ENCODE results near the gene MALSU1. TPM values are rescaled to one million over a fixed set of nuclear protein-coding genes. Genes with fewer than 3 reads are reported as not detected.

MALSU1 gene
- total and polyA plus RNA-seq, 7 donors = 65.2 to 109 (median 89.2) TPM

DNA sequence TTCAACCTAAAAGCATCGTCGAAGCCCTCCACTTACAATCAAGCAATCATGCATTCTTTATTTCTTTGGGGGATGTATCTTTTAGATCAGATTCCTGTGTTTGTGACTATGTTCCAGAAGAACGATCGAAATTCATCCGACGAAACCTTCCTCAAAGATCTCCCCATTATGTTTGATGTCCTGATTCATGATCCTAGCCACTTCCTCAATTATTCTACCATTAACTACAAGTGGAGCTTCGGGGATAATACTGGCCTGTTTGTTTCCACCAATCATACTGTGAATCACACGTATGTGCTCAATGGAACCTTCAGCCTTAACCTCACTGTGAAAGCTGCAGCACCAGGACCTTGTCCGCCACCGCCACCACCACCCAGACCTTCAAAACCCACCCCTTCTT lies 38.8 kb upstream of the MALSU1 start:
- TF ChIP-seq, protein P1, sequence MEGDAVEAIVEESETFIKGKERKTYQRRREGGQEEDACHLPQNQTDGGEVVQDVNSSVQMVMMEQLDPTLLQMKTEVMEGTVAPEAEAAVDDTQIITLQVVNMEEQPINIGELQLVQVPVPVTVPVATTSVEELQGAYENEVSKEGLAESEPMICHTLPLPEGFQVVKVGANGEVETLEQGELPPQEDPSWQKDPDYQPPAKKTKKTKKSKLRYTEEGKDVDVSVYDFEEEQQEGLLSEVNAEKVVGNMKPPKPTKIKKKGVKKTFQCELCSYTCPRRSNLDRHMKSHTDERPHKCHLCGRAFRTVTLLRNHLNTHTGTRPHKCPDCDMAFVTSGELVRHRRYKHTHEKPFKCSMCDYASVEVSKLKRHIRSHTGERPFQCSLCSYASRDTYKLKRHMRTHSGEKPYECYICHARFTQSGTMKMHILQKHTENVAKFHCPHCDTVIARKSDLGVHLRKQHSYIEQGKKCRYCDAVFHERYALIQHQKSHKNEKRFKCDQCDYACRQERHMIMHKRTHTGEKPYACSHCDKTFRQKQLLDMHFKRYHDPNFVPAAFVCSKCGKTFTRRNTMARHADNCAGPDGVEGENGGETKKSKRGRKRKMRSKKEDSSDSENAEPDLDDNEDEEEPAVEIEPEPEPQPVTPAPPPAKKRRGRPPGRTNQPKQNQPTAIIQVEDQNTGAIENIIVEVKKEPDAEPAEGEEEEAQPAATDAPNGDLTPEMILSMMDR (IDR thresholded peaks at IDR 0.05) = no peak
- DNase-seq (no peak), ATAC-seq (no peak)
- no peaks in the 10 kb centered on the region for H3K27me3 ChIP-seq (ENCODE audit: insufficient read depth in 3 of 3, low read length in 2 of 3)
- H3K27ac ChIP-seq = no peak overlapping the region
- intact Hi-C loops (cut with DNase I) = no loop called here
- no peaks in the 10 kb centered on the region for H3K4me1 ChIP-seq
- no peaks in the 10 kb centered on the region for H3K9me3 ChIP-seq
- H3K4me3 ChIP-seq = no peak overlapping the region
- H3K36me3 ChIP-seq (ENCODE audit: insufficient read depth in 1 of 2, low read depth in 1 of 2) = peaks cover 0 to 6% of the 10 kb centered on the region in 2 donors
- 81 to 84% (median 82%) methylated on average over 10 of the region's 10 CpGs for WGBS, 3 donors

DNA sequence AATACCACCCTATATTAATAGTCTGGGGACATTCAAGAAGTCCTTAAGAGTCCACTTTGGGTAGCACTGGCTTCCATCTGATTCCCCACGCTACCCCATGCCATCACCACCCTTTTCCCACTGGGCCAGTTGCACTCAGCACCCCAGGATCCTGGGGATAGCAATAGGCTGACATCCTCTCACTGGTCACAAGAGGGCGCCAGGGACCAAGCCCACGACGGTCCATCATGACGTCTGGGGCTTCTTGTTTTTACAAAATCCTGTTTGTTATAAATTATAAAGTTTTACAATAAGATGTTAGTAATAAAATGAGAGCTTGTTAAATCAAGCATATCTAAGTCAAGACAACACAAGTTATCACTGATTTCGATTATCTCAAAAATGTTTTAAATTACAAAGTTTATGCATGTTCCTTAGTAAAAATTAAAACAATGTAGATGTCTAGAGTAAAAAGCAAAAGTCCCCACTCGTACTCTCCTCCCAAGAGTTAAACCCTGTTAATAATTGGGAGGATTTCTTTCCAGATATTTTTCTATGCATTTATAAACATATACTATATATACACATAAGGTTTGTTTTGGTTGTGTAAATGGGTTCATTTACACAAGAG lies 37.2 kb upstream of the MALSU1 start:
- no peaks in the 10 kb centered on the region for H3K9me3 ChIP-seq
- no peak overlapping the region for H3K4me3 ChIP-seq
- no peak overlapping the region for H3K27ac ChIP-seq
- H3K36me3 ChIP-seq (ENCODE audit: insufficient read depth in 1 of 2, low read depth in 1 of 2) = peaks cover 0 to 3% of the 10 kb centered on the region in 2 donors
- DNase-seq (peak; percentile 51 to 70), ATAC-seq (peak in 3 of 4 donors; percentile 46 to 79 (median 71))
- H3K4me1 ChIP-seq = no peaks in the 10 kb centered on the region
- WGBS, 3 donors = 5 to 8% (median 6%) methylated on average over 7 of the region's 7 CpGs
- TF ChIP-seq, protein P1 (IDR thresholded peaks at IDR 0.05) = peak; percentile 77
- intact Hi-C loops (cut with DNase I) = no loop called here
- no peaks in the 10 kb centered on the region for H3K27me3 ChIP-seq (ENCODE audit: insufficient read depth in 3 of 3, low read length in 2 of 3)

DNA sequence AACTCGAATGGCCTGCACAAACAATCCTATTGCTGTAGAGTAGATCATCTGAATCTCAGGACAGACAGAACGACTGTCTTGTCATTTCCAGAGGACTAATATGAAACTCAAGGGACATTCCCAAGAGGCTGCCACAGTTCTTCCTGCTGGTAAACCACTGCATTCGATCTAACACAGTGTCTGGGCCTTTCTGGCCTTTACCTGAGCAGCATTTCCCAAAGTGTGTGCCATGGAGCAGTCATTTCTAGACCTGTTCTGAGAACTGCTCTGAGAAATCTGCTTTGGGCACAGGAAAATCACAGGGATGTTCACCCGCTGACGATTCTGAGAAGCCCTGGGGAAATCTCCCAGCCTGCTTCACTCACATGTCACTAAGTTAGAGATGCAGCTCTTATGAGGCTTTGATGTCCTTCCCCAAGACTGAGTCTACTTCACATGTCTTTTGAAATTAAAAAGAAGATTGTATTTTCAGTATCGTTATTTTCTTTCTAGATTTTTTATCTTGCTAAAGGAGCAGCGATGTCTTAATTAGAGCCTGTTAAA lies 34.2 kb upstream of the MALSU1 start:
- 73 to 75% (median 75%) methylated on average over 7 of the region's 7 CpGs for WGBS, 3 donors
- H3K36me3 ChIP-seq (ENCODE audit: insufficient read depth in 1 of 2, low read depth in 1 of 2) = no peaks in the 10 kb centered on the region

DNA sequence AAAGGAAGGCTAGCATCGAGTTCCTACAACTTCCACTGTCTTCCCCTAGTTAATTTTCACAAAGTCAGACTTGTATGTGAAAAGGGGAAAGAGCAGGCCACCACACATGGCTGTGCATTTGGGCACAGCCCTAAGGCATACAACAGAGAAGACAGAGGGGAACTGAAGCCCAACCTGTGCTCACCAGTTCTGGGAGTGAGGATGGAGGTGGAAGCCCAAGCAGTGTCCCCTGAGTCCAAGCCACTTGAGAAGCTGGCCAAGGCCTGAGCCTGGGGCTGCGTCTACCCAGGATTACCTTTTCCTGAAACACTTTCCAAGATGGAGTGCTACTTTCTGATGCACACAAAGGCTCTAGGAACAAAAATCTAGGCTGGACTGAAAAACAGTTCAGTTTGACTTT lies 32.2 kb upstream of the MALSU1 start:
- TF ChIP-seq, protein P1 (IDR thresholded peaks at IDR 0.05) = no peak
- WGBS, 3 donors = 79 to 92% (median 91%) methylated on average over 2 of the region's 2 CpGs
- no peaks in the 10 kb centered on the region for H3K9me3 ChIP-seq
- no peaks in the 10 kb centered on the region for H3K27me3 ChIP-seq (ENCODE audit: insufficient read depth in 3 of 3, low read length in 2 of 3)
- no peaks in the 10 kb centered on the region for H3K36me3 ChIP-seq (ENCODE audit: insufficient read depth in 1 of 2, low read depth in 1 of 2)
- H3K4me3 ChIP-seq = no peak overlapping the region
- no peaks in the 10 kb centered on the region for H3K4me1 ChIP-seq
- DNase-seq (no peak), ATAC-seq (no peak)
- intact Hi-C loops (cut with DNase I) = no loop called here
- H3K27ac ChIP-seq = no peak overlapping the region

More for the DNA sequence above, 34.2 kb upstream of the MALSU1 start:
- Histone ChIP-seq H3K27me3 (ENCODE audit: insufficient read depth in 3 of 3, low read length in 2 of 3) (no peaks in the 10 kb centered on the region), H3K4me3 (no peak overlapping the region), H3K4me1 (no peaks in the 10 kb centered on the region), H3K27ac (no peak overlapping the region), H3K9me3 (no peaks in the 10 kb centered on the region)
- intact Hi-C loops (cut with DNase I) = no loop called here
- TF ChIP-seq, protein P1 (IDR thresholded peaks at IDR 0.05) = no peak
- ATAC-seq = no peak
- no peak for DNase-seq

DNA sequence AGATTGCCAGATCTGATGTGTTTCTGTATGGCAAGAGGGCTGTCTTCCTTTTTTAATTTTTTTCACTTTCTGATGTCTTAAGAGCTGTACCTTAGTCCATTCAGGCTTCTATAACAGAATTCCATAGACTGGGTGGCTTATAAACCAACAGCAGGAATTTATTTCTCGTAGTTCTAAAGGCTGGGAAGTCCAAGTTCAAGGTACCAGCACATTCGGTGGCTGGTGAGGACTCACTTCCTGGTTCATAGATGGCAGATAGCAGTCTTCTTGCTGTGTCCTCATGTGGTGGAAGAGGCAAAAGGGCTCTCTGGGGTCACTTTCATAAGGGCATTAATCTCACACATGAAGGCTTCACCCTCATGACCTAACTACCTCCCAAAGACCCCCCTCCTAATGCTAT lies 31.8 kb upstream of the MALSU1 start:
- no peak for ATAC-seq
- no peak overlapping the region for H3K27ac ChIP-seq
- WGBS, 3 donors = 83 to 91% (median 89%) methylated on average over 2 of the region's 2 CpGs
- TF ChIP-seq, protein P1 (IDR thresholded peaks at IDR 0.05) = no peak
- H3K4me1 ChIP-seq = no peaks in the 10 kb centered on the region
- no peaks in the 10 kb centered on the region for H3K36me3 ChIP-seq (ENCODE audit: insufficient read depth in 1 of 2, low read depth in 1 of 2)
- no peaks in the 10 kb centered on the region for H3K27me3 ChIP-seq (ENCODE audit: insufficient read depth in 3 of 3, low read length in 2 of 3)
- H3K9me3 ChIP-seq = no peaks in the 10 kb centered on the region
- DNase-seq = no peak
- intact Hi-C loops (cut with DNase I) = no loop called here
- no peak overlapping the region for H3K4me3 ChIP-seq

Measured in psoas muscle (tissue), 8 donors.